GM06990 (cell line): ENCODE data around the gene STAMBPL1.

ENCODE experiments used
- DNase-seq: peaks from one replicate; pipeline ENCODE4 v3.0.0-alpha.2; 2011; ENCODE audit not compliant: insufficient read length; ENCODE audit errors: extremely low read depth
- H3K27me3 ChIP-seq: replicated peaks from 2 replicates; pipeline ENCODE4 v1.6.0; 2011; ENCODE audit warnings: low read length; ENCODE audit not compliant: control insufficient read depth, insufficient read depth
- H3K36me3 ChIP-seq: 2 replicates; pipeline ENCODE4 v1.5.1; 2011; ENCODE audit warnings: low read length; ENCODE audit not compliant: control insufficient read depth, insufficient read depth
- H3K4me3 ChIP-seq: replicated peaks from 2 replicates; pipeline ENCODE4 v1.5.1; 2011; ENCODE audit warnings: low read depth, mild to moderate bottlenecking, control low read depth, low read length
- TF ChIP-seq, protein P1 (sequence below): IDR thresholded peaks from 2 replicates; pipeline ENCODE4 v1.5.1; 2011; ENCODE audit warnings: low read length, control low read depth, mild to moderate bottlenecking, inconsistent platforms; ENCODE audit not compliant: insufficient read depth, poor library complexity, severe bottlenecking

Gene STAMBPL1

DNA sequence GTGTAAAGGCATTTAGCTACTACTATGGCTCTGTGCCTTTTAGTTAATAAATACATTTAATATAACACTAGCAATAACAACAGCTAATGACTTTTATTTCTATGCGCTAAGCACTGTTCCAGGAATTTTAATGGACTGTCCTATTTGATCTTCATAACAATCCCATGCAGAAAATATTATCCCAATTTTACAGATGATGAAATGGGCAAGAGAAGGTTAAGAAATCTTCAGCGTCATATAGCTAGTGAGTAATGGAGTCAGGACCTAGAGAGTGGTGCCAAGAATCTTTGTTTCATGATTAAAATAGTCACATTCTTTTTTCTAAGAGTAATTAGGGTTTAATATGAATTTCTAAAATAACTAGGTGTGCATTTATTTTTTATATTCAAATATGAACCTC, 40.2 kb downstream of the STAMBPL1 start:
- H3K4me3 ChIP-seq: no peak overlapping the region
- TF ChIP-seq, protein P1, sequence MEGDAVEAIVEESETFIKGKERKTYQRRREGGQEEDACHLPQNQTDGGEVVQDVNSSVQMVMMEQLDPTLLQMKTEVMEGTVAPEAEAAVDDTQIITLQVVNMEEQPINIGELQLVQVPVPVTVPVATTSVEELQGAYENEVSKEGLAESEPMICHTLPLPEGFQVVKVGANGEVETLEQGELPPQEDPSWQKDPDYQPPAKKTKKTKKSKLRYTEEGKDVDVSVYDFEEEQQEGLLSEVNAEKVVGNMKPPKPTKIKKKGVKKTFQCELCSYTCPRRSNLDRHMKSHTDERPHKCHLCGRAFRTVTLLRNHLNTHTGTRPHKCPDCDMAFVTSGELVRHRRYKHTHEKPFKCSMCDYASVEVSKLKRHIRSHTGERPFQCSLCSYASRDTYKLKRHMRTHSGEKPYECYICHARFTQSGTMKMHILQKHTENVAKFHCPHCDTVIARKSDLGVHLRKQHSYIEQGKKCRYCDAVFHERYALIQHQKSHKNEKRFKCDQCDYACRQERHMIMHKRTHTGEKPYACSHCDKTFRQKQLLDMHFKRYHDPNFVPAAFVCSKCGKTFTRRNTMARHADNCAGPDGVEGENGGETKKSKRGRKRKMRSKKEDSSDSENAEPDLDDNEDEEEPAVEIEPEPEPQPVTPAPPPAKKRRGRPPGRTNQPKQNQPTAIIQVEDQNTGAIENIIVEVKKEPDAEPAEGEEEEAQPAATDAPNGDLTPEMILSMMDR: no peak
- DNase-seq: no peak
- no peaks in the 10 kb centered on the region for H3K27me3 ChIP-seq
- peaks cover 13% of the 10 kb centered on the region for H3K36me3 ChIP-seq

GRCh38 chr10:88920986-88921593, 41.0 kb downstream of the STAMBPL1 start:
- no peak overlapping the region for H3K4me3 ChIP-seq
- no peak for DNase-seq
- peaks cover 14% of the 10 kb centered on the region for H3K36me3 ChIP-seq
- H3K27me3 ChIP-seq: no peaks in the 10 kb centered on the region
- TF ChIP-seq, protein P1: no peak

DNA sequence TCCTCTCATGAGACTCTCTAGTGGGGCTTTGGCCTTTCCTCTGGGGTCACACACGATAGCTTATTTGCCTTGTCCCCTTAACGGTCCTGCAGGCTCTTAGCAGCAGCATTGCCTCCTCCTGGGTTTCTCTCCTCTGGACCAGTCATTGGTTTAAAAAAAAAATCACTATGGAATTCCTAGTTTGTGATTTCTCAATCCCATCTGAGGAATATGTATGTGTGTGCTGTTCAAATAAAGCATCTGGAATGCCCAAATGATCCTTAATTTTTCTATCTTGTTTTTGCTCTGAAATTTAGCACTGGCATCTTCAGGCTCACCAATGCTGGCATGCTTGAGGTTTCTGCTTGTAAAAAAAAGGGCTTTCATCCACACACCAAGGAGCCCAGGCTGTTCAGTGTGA, 42.0 kb downstream of the STAMBPL1 start:
- H3K27me3 ChIP-seq: no peaks in the 10 kb centered on the region
- no peak overlapping the region for H3K4me3 ChIP-seq
- DNase-seq: no peak
- H3K36me3 ChIP-seq: peaks cover 13% of the 10 kb centered on the region
- TF ChIP-seq, protein P1: no peak

GRCh38 chr10:88923520-88923919, 43.5 kb downstream of the STAMBPL1 start:
- no peaks in the 10 kb centered on the region for H3K27me3 ChIP-seq
- H3K36me3 ChIP-seq: peaks cover 14% of the 10 kb centered on the region
- DNase-seq: no peak
- TF ChIP-seq, protein P1: no peak
- H3K4me3 ChIP-seq: no peak overlapping the region

DNA sequence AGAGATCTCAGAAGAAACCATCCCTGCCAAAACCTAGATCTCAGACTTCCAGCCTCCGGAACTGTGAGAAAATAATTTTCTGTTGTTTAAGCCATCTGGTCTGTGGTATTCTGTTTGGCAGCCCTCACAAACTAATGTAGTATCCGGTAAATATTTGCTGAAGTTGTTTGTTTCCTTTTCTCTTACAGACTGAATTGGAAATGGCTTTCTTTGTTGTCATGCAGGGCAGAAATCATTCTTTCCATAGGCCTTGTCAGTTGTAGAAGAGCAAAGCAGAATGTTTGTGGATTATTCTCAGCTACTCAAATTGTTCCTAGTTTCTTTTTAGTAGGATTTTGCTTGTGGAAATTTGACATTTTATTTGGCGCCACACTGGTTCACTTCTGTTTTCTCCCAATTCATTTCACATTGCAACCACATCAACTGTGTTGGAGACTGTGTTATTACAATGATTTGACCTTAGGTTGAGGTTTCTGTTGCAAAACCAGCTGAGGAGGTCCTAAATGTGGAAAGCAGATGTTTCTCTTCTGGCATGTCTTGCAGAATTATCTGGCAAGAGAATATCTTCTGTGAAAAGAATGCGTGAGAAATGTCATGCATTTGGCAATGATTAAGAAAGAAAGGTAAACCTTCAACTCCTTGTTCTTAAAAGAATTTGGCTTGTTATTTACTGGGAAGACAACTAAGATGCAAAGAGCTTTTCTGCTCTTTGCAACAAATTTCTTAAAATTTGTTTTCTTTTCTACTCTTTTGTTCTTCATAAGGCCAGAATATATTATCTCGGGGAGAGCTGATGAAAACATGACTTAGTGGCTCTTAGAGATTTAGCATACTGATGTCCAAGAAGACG, 46.7 kb downstream of the STAMBPL1 start:
- Histone ChIP-seq H3K4me3 (no peak overlapping the region), H3K36me3 (peaks cover 12% of the 10 kb centered on the region), H3K27me3 (no peaks in the 10 kb centered on the region)
- TF ChIP-seq, protein P1: no peak
- DNase-seq: no peak
